HepG2 (cell line): ENCODE results near the gene CRYZL1. TPM values are rescaled to one million over a fixed set of nuclear protein-coding genes. Genes with fewer than 3 reads are reported as not detected.
A peak's percentile ranks its signal among the peaks of the same experiment; 100 is the strongest.

ENCODE experiments used
- ARNT2 ChIP-seq: sonication (generic); formaldehyde crosslinking; IDR thresholded peaks from 2 replicates; pipeline ENCODE4 v1.8.0; 2022; ENCODE audit warnings: mild to moderate bottlenecking, low read depth, missing genetic modification reagents, moderate library complexity
- HNRNPK ChIP-seq: fragments of 200-400 bp; formaldehyde crosslinking; IDR thresholded peaks from 2 replicates; pipeline ENCODE4 v1.6.1; 2018; ENCODE audit warnings: low read length, low read depth, moderate library complexity, mild to moderate bottlenecking; ENCODE audit not compliant: poor library complexity, severe bottlenecking
- MEIS2 ChIP-seq: sonication (generic); formaldehyde crosslinking; IDR thresholded peaks from 2 replicates; pipeline ENCODE4 v1.9.0; 2021; ENCODE audit warnings: mild to moderate bottlenecking, missing genetic modification reagents
- MTA3 ChIP-seq: sonication (generic); formaldehyde crosslinking; IDR thresholded peaks from 2 replicates; pipeline ENCODE4 v1.4.0; 2020; ENCODE audit warnings: missing genetic modification reagents
- PAF1 ChIP-seq: IDR thresholded peaks from 2 replicates; pipeline ENCODE4 v1.6.1; 2016; ENCODE audit warnings: missing genetic modification reagents, missing compliant biosample characterization
- PHF5A ChIP-seq: IDR thresholded peaks from one replicate; pipeline ENCODE4 v1.6.1; 2018; ENCODE audit warnings: low read depth, missing genetic modification reagents; ENCODE audit not compliant: unreplicated experiment
- REXO4 ChIP-seq: sonication (generic); formaldehyde crosslinking; IDR thresholded peaks from 2 replicates; pipeline ENCODE4 v1.8.0; 2022; ENCODE audit warnings: missing genetic modification reagents, mild to moderate bottlenecking, borderline replicate concordance
- SOX13 ChIP-seq, 3 experiments: fragments of 450-650 bp in 1 of 3; sonication (generic) in 1 of 3; formaldehyde crosslinking in 1 of 3; IDR thresholded peaks in 2 of 3; conservative IDR thresholded peaks in 1 of 3; 2 replicates each; pipeline versions ENCODE4 v1.5.0 to v1.6.1; 2016 to 2020; ENCODE audit warnings: antibody characterized with exemption in 1 of 3, mild to moderate bottlenecking in 1 of 3, missing compliant biosample characterization in 1 of 3, missing genetic modification reagents in 1 of 3, moderate library complexity in 1 of 3
- STAG1 ChIP-seq: sonication (generic); formaldehyde crosslinking; IDR thresholded peaks from 2 replicates; pipeline ENCODE4 v1.4.0; 2020; ENCODE audit warnings: missing genetic modification reagents
- ZBTB10 ChIP-seq: sonication (generic); formaldehyde crosslinking; IDR thresholded peaks from 2 replicates; pipeline ENCODE4 v1.4.0; 2020; ENCODE audit warnings: missing genetic modification reagents, borderline replicate concordance
- ZBTB39 ChIP-seq: sonication (generic); formaldehyde crosslinking; IDR thresholded peaks from 2 replicates; pipeline ENCODE4 v1.5.0; 2020; ENCODE audit warnings: missing genetic modification reagents
- ZC3H13 ChIP-seq: sonication (generic); formaldehyde crosslinking; IDR thresholded peaks from 2 replicates; pipeline ENCODE4 v1.8.1; 2023; ENCODE audit warnings: mild to moderate bottlenecking, missing genetic modification reagents, moderate library complexity
- ZFX ChIP-seq: sonication (generic); formaldehyde crosslinking; IDR thresholded peaks from 2 replicates; pipeline ENCODE4 v1.4.0; 2020; ENCODE audit warnings: mild to moderate bottlenecking, low read depth, missing genetic modification reagents, moderate library complexity
- ZNF10 ChIP-seq: sonication (generic); formaldehyde crosslinking; IDR thresholded peaks from 2 replicates; pipeline ENCODE4 v1.4.0; 2020; ENCODE audit warnings: mild to moderate bottlenecking, low read depth, missing genetic modification reagents, borderline replicate concordance
- ZNF138 ChIP-seq: sonication (generic); formaldehyde crosslinking; IDR thresholded peaks from 2 replicates; pipeline ENCODE4 v1.5.0; 2020; ENCODE audit warnings: mild to moderate bottlenecking, low read depth, missing genetic modification reagents
- ZNF18 ChIP-seq: sonication (generic); formaldehyde crosslinking; IDR thresholded peaks from 2 replicates; pipeline ENCODE4 v1.8.0; 2022; ENCODE audit warnings: mild to moderate bottlenecking, missing genetic modification reagents; ENCODE audit not compliant: insufficient replicate concordance
- ZNF20 ChIP-seq: sonication (generic); formaldehyde crosslinking; IDR thresholded peaks from 2 replicates; pipeline ENCODE4 v1.4.0; 2020; ENCODE audit warnings: mild to moderate bottlenecking, moderate library complexity, missing genetic modification reagents
- ZNF432 ChIP-seq: sonication (generic); formaldehyde crosslinking; IDR thresholded peaks from 2 replicates; pipeline ENCODE4 v1.5.0; 2020; ENCODE audit warnings: missing genetic modification reagents, mild to moderate bottlenecking, borderline replicate concordance
- ZNF780A ChIP-seq: sonication (generic); formaldehyde crosslinking; IDR thresholded peaks from 2 replicates; pipeline ENCODE4 v1.8.0; 2022; ENCODE audit warnings: mild to moderate bottlenecking, missing genetic modification reagents, moderate library complexity
- ZNF782 ChIP-seq: sonication (generic); formaldehyde crosslinking; IDR thresholded peaks from 2 replicates; pipeline ENCODE4 v1.4.0; 2020; ENCODE audit warnings: missing genetic modification reagents, mild to moderate bottlenecking, borderline replicate concordance
- polyA plus RNA-seq, 8 experiments: library from polyadenylated mRNA; depleted of rRNA in 3 of 8; stranded (reverse) in 7 of 8; unstranded in 1 of 8; fragments of >200 nt; fragmentation: Illumina TruSeq in 4 of 8; extraction: Trizol in 4 of 8; gene quantifications; 2 replicates each; pipeline versions ENCODE4 v1.2.1 to v1.2.3, GENCODE V29; 2011 to 2016; ENCODE audit warnings: low read depth in 4 of 8, missing spikeins in 1 of 8, mixed read lengths in 1 of 8; ENCODE audit not compliant: insufficient read depth in 1 of 8
- total RNA-seq, 5 experiments: library from RNA; depleted of rRNA; stranded (reverse); fragments of >200 nt; fragmentation: Illumina TruSeq; extraction: Trizol; gene quantifications; 2 replicates each; pipeline ENCODE4 v1.2.3, GENCODE V29; 2016; ENCODE audit warnings: low read depth in 1 of 5

The CRYZL1 gene
- total and polyA plus RNA-seq, 2 of the 13 experiments (the other 11 are each of a cell fraction or from before 2014, with no cell fraction given) = 20.3 to 27.7 TPM

GRCh38 chr21:33542640-33543504 lies 98.7 kb downstream of the CRYZL1 start, which contains the start of gene SON (continued):
- TF ChIP-seq ZC3H13 (CRISPR knock-in tag) = 0 out of 2 replicates have a peak, but pooled peaks have one; percentile 9
- no peak for TF ChIP-seq STAG1
- TF ChIP-seq ZNF10 (CRISPR knock-in tag) = no peak
- no peak for TF ChIP-seq ZNF18 (CRISPR knock-in tag)
- TF ChIP-seq ZNF780A (CRISPR knock-in tag) = no peak
- no peak for TF ChIP-seq ZBTB39
- TF ChIP-seq ZNF138 (CRISPR knock-in tag) = peak; percentile 74; the same call in 1 of the 2 replicates
- no peak for TF ChIP-seq PHF5A (CRISPR knock-in tag)
- TF ChIP-seq ZFX (CRISPR knock-in tag) = peak; percentile 96
- 0 out of 2 replicates have a peak, but pooled peaks have one; percentile 37 for TF ChIP-seq ARNT2 (CRISPR knock-in tag)
- TF ChIP-seq HNRNPK = no peak
- TF ChIP-seq MTA3 (CRISPR knock-in tag) = no peak
- TF ChIP-seq PAF1 (CRISPR knock-in tag) = no peak
- no peak for TF ChIP-seq REXO4 (CRISPR knock-in tag)
- no peak for TF ChIP-seq ZBTB10 (CRISPR knock-in tag)
- TF ChIP-seq ZNF20 (CRISPR knock-in tag) = no peak
- no peak for TF ChIP-seq MEIS2 (CRISPR knock-in tag)
- no peak for TF ChIP-seq ZNF782 (CRISPR knock-in tag)
- TF ChIP-seq SOX13 (IDR thresholded peaks at IDR 0.05) = no peak
- 0 out of 4 replicates have a peak, but pooled peaks of 1 of the 2 experiments have one; percentile 4 for TF ChIP-seq SOX13 (CRISPR knock-in tag; conservative IDR thresholded peaks at IDR 0.05 in 1 of 2, IDR thresholded peaks at IDR 0.05 in 1 of 2)
- no peak for TF ChIP-seq ZNF432 (CRISPR knock-in tag)
